ENCODE measurements around the gene NTN5. TPM values are rescaled to one million over a fixed set of nuclear protein-coding genes. Genes with fewer than 3 reads are reported as not detected.

NTN5 gene
- total and polyA plus RNA-seq, 9 of the 15 experiments (the other 6 are each of a cell fraction or from before 2014, with no cell fraction given): not detected

GRCh38 chr19:48636859-48637448 lies 35.9 kb downstream of the NTN5 start, which contains the start of gene DBP (continued):
- TF ChIP-seq DEAF1 (CRISPR knock-in tag; IDR thresholded peaks at IDR 0.05): no peak
- TF ChIP-seq ERF (CRISPR knock-in tag; IDR thresholded peaks at IDR 0.05): no peak
- TF ChIP-seq SMAD4 (CRISPR knock-in tag; conservative IDR thresholded peaks at IDR 0.05): no peak
- TF ChIP-seq MTA3 (IDR thresholded peaks at IDR 0.05; ENCODE audit: borderline replicate concordance): no peak
- no peak for TF ChIP-seq CHD7 (IDR thresholded peaks at IDR 0.05; ENCODE audit: low read depth, low read length)
- TF ChIP-seq MAX (CRISPR knock-in tag; IDR thresholded peaks at IDR 0.05): no peak
